CD4-positive, alpha-beta T cell treated with Interleukin-1 beta for 1 hour (primary cell): ENCODE results near the gene SLCO4A1.
"Not testable (repeated sequence)": the region's sequence is repeated elsewhere in the genome, so short reads cannot be mapped to it uniquely, and the experiment has no call there.

Source experiments
- DNase-seq, 2 donors: peaks; one replicate each; pipeline ENCODE4 v3.0.0-alpha.2; 2020 to 2022

Gene SLCO4A1

GRCh38 chr20:62622877-62623487 lies 19.3 kb upstream of the SLCO4A1 start:
- no peak for DNase-seq

DNA sequence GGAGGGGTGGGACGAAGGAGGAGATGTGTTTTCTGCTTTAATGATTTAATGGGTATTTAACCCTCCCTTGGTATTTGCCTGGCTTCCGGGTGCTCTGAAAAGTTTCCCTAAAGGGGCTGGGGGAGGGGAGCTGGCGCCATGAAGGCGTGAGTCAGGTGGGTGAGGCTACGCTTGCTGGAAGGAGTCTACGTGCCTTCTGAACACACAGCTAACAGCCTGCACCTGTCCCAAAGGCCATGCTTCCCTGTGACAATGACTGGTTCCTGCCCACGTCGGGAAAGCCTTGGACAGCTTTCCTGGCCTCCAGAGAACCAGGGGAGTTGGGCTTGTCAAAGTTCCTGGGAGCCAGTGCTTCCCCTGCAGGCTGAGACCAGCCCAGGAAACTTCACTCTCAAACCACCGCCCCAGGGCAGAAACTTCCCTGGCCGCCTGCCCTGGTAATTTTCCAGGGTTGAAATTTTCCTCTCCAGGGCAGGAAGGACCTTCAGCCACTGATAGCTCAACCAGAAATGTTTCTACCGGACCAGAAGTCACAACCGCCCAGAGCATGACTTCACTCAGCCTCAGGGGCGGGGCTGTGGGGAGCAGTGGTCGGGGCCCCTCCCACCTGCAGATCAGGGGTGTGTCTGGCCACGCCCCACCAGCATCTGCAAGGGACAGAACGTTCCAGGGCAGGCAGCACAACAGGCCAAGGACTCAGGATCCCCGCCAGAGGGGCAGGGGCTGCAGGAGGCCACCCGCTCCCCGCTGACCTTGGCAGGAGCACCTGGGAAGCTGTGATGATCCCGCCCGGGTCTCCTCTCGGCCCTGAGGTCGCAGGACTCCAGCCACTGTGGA lies 18.6 kb upstream of the SLCO4A1 start:
- peak; percentile 81 to 89 for DNase-seq

DNA sequence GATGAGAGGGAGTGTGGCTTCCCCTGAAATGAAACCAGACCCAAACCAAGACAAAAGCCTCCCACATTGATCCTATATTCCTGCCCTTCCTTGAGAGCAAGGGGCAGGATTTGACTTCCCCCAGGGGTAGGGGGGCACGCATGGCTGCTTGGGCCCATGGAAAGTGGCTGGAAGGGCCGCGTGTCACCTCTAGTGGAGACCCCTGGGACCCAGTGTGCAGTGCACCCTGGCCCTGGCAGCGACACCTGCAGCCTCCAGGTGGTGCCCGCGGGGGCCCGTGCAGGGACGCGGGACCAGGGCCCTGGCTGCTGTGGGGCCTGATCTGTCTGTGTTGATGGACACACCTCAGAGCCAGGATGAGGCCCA lies 18.0 kb upstream of the SLCO4A1 start:
- DNase-seq, result peak in 1 of 2 donors; percentile 38

- peak in 1 of 2 donors; percentile 32 for DNase-seq
These were observed 17.4 kb upstream of the SLCO4A1 start for GRCh38 chr20:62624719-62625453.

GRCh38 chr20:62625516-62625915 lies 16.8 kb upstream of the SLCO4A1 start:
- DNase-seq, result no peak

DNA sequence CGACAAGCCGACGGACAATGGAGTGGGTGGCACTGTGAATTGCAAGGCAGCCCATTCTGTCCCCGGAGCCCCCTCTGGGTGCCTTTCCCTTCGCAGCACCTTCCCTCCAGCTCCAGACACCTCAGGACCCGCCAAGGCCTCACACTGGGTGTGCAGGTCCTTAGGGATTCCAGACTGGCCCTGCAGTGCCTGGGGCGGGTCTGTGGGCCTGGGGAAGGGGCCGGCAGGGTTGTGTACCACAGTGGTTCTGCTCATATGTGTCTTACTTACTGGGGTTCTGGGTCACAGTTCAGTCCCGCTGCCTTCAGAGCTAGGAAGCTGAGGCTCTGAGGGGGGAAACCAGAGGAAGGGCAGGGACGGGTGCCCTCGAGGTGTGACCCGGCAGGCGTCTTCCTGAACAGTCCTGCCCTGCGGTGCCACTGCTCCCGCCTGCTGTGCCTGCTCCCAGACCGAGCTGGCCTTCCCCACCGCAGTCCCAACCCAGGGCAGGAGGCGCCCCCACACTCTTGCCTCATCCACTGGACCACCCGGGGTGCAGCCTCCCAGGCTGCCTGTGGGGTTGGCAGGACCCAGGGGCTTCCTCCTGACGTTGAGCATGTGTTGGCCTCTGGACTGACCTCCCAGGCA lies 16.3 kb upstream of the SLCO4A1 start:
- no peak for DNase-seq

GRCh38 chr20:62627425-62627824 lies 14.9 kb upstream of the SLCO4A1 start:
- DNase-seq, result not testable (repeated sequence)

DNA sequence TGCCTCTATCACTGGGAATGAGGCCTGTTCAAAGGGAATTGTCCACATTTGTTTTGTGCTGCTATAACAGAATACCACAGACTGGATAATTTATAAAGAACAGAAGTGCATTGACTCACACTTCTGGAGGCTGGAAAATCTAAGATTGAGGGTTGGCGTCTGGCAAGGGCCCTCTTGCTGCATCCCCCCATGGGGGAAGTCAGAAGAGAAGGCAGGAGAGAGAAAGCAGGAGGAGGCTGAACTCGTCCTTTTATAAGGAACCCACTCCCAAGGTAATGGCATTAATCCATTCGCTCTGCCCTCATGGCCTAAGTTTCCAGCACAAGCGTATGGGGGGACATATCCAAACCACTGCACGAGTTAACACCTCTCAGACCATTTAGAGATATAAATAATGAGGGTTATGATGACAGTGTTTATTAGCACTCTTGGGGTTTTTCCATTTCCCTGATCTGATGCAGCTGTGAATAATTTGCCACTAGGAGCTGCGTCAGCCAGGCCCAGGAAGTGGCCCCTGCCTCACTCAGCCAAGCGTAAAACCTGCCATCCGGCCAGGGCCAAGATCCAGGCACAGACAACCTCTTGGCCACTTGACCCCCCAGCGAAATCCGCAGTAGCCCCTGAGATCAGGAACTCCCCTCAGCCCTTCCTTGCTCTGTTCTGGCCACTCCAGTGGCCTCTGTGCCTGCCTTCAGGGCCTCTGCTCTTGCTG lies 14.2 kb upstream of the SLCO4A1 start:
- DNase-seq, result peak in 1 of 2 donors; percentile 26

GRCh38 chr20:62628691-62629090 lies 13.6 kb upstream of the SLCO4A1 start:
- DNase-seq, result no peak

DNA sequence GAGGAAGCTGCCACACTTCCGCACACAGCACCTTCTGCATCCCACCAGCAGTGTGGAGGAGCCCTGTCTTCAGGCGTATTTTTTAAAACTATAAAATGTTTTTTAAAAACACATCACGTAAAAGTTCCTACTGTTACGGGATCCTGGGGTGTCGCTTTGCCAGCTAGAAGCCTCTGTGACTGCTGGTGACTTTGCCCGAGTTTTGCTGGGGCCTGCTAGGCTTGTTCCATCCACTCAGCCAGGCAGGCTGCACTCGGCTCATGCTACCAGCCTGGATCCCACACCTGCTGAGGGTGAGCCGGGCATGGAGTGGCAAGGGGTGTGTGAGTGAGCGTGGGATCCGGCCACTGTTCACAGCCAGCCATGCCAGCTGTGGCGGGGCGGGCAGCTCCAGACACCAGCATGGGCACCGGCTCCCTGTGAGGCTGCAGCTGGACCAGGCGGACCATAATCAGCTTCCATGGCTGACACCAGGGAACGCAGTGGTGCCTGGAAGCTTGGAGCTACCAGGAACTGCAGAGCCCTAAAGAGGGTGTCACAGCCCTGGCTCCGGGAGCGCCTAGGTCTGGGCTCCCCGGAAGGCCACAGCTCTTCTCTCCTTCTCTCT lies 12.3 kb upstream of the SLCO4A1 start:
- no peak for DNase-seq

DNA sequence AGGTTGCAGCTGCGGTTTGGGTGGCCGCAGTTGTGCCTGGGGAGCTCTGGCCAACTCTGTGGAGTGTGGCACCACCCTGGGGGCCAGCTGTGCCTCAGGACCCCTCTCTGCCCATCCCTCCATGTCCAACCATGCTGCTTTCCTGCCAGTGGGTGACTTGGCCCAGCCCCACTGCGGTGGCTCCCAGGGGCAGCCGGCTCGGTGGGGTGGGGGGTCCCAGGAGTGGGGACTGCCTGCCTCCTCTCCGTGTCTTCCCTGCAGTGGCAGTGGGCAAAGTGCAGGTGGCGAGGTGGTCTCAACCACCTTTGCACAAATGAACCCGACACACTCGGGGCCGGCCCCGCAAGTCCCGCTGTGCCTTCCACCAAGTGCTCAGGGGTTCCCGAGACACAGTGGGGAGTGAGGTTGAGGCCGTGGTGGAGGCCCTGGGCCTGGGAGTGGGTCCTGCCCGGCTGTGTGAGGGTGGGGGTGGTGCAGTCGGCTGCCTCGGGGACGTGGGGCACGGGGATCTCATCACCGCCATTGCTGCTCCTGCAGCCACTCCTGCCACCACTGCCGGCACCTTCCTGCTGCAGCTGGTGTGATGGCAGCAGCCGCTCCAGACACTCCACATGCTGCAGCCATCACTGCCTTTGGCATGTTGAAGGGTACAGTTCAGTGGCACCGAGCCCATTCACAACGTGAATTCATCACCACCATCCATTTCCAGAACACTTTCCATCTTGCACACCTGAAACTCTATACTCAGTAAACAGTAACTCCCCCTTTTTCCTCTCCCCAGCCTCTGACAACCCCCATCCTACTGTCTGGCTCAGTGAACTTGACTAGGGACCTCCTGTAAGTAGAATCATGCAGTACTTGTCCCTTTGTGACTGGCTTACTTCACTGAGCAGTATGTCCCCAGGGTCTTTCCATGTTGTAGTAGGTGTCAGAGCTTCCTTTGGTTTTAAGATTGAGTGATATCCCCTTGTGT lies 10.7 kb upstream of the SLCO4A1 start:
- no peak for DNase-seq

DNA sequence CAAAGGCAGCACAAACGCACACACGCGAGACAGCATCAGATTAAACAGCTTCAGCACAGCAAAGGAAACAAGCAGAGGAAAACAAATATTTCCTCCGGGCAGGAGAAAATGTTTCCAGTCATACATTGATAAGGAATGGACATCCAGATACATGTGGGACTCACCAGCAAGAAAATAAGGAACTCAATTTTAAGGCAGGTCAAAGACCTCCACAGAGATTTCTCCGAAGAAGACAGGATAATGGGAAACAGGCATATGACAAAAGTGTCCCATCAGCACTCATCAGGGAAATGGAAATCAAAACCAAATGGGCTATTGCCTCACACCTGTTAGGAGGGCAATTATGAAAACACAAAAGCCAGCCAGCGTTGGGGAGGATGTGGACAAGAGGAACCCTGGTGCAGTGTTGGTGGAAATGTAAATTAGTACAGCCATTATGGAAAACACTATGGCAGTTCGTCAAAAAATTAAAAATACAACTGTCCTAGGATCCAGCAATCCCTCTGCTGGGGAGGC lies 9.7 kb upstream of the SLCO4A1 start:
- no peak for DNase-seq

DNA sequence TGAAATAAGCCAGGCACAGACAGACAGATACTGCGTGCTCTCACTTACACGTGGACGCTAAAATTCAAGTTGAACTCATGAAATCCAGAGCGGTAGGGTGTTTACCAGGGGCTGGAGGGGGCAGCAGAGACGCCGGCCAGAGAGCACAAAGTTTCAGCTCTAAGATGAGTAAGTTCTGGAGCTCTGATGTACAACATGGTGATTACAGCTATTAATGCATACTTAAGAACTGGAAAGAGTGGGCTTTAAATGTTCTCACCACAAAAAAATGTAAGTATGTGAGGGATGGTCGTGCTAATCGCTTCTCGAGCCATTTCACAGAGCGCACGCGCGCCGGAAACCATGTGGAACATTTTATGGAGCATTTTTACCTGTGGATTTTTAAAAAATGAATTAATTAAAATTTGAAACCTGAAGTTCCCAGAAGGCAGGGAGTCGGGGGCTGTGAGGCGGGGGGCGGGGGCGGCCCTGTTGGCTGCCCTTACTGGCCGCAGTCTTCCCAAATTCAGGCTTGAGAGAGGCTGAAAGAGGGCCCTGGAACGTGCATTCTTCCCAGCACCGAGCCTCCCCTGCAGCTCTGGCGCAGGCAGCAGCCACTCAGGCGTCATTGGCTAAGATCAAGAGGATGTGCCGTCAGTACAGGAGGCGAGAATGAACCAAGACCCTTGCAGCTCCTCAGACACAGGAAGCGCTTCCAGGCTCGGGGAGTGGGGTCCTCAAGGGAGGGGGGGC lies 8.5 kb upstream of the SLCO4A1 start:
- DNase-seq, result no peak

DNA sequence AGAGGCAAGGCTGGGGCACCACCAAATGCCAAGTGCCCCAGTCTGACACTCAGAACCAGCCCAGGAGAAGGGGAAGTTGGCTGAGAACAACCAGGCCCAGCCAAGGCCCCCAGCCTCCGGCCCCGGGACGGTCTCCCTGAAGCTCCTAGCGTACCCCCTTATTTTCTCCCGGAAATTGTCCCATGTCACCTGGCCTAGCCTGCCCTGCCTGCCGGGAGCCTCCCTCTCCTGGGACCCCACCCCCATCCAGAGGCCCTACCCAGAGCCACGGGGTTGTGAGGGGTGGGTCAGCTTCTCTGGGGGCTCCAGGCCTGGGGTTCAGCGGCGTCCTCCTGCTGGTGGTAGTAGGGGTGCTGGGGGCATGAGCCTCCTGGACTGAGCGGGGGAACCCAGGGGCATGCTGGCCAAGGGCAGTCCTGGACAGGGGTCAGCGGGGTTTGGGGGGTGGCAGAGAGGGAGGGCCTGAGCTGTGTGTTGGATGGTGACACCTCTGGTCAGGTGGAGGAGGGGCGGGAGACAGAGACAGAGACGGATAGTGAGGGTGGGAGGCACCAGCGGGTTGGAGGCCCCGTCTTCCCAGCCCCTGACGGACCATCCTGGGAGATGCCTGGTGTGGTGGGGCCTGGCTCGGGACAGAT lies 7.9 kb upstream of the SLCO4A1 start:
- DNase-seq, result no peak

- DNase-seq, result no peak
These were observed 7.1 kb upstream of the SLCO4A1 start for GRCh38 chr20:62635232-62635631.

- no peak for DNase-seq
These were observed 6.5 kb upstream of the SLCO4A1 start for GRCh38 chr20:62635852-62636251.

GRCh38 chr20:62636446-62636845 lies 5.9 kb upstream of the SLCO4A1 start:
- DNase-seq, result no peak

GRCh38 chr20:62637110-62637509 lies 5.2 kb upstream of the SLCO4A1 start:
- no peak for DNase-seq

DNA sequence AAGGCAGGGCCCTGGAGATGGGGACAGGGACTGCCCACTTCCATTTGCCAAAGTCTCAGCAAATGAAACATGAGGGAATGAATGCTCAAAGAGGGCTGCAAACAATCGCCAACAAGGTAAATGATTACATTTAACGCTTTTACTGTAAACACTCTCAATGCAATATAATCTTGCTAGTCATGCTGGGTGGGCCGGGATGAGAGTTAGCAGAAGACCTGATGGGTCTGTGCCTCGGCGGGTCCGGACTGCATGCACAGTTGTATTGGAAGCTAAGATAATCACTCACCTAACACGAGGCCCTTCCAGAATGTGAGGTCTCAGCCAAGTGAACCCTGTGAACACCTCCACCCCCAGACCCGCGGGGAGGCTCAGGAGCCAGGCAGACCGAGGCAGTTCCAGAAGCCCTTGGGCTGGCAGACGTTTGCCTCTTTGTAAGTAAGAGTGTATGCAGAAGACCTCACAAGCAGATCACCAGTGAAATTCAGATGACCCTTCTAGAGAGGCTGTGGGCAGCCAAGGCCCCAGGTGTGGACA lies 4.7 kb upstream of the SLCO4A1 start:
- no peak for DNase-seq
